ENCODE data around the gene EN2. TPM values are rescaled to one million over a fixed set of nuclear protein-coding genes. Genes with fewer than 3 reads are reported as not detected.

Gene EN2
- total RNA-seq, 2 experiments from 2014 or later, result not detected

DNA sequence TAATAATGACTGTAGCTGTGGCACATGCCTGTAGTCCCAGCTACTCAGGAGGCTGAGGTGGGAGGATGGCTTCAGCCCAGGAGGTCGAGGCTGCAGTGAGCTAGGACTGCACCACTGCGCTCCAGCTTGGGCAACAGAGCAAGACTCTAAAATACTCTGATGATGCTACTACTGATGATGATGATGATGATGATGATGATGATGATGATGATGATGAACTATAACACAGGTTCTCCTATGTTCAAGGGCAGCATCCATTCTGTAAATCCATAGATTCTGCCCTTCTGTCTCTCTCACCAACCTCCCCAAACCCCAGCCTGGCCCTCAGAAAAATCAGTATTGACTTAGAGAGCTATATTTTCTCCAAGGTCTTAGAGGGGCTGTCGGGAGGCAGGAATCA, 22.8 kb upstream of the EN2 start:
- no peak overlapping the region for H3K4me2 ChIP-seq (ENCODE audit: low read length)
- H3K9me3 ChIP-seq (ENCODE audit: low read length), result no peaks in the 10 kb centered on the region
- TF ChIP-seq CTCF (conservative IDR thresholded peaks at IDR 0.05; ENCODE audit: low read length) (no peak), EZH2phosphoT487 (IDR thresholded peaks at IDR 0.05; ENCODE audit: borderline replicate concordance, low read depth, low read length) (no peak)
- no peak overlapping the region for H3K4me3 ChIP-seq (ENCODE audit: low read depth, low read length, poor library complexity, severe bottlenecking)
- intact Hi-C loops (cut with micrococcal nuclease; ENCODE audit: unreplicated experiment), result no loop called here
- H3K4me1 ChIP-seq (ENCODE audit: insufficient read depth, low read length, poor library complexity, severe bottlenecking), result no peaks in the 10 kb centered on the region
- CTCF ChIA-PET (ENCODE audit: unreplicated experiment), result interaction anchor here (0.7 kb wide), 1 partner anchor 435 kb away, joined by 4 read pairs; no protein-coding TSS in a partner anchor
- H2AFZ ChIP-seq (ENCODE audit: low read length), result no peak overlapping the region
- H3K9me2 ChIP-seq (ENCODE audit: insufficient read depth, low read length), result no peaks in the 10 kb centered on the region
- H3K27ac ChIP-seq (ENCODE audit: low read depth, low read length, poor library complexity, severe bottlenecking), result no peak overlapping the region
- H3K36me3 ChIP-seq (ENCODE audit: insufficient read depth, low read length), result no peaks in the 10 kb centered on the region
- DNase-seq (ENCODE audit: low spot score), result no peak
- no TSS peak for BruUV-seq (replicated peaks)
- POLR2A ChIA-PET, result interaction anchor here (0.9 kb wide), 1 partner anchor 9 kb away, joined by 3 read pairs; no protein-coding TSS in a partner anchor
- no peaks in the 10 kb centered on the region for H4K20me1 ChIP-seq (ENCODE audit: insufficient read depth, low read length)
- no peaks in the 10 kb centered on the region for H3K79me2 ChIP-seq (ENCODE audit: insufficient read depth, low read depth, low read length)

GRCh38 chr7:155437836-155438235, 20.1 kb upstream of the EN2 start:
- no peaks in the 10 kb centered on the region for H3K79me2 ChIP-seq (ENCODE audit: insufficient read depth, low read depth, low read length)
- CTCF ChIA-PET (ENCODE audit: unreplicated experiment), result no interaction called here
- no peaks in the 10 kb centered on the region for H3K9me3 ChIP-seq (ENCODE audit: low read length)
- no TSS peak for BruUV-seq (replicated peaks)
- intact Hi-C loops (cut with micrococcal nuclease; ENCODE audit: unreplicated experiment), result no loop called here
- H3K4me3 ChIP-seq (ENCODE audit: low read depth, low read length, poor library complexity, severe bottlenecking), result no peak overlapping the region
- H4K20me1 ChIP-seq (ENCODE audit: insufficient read depth, low read length), result no peaks in the 10 kb centered on the region
- no peak overlapping the region for H2AFZ ChIP-seq (ENCODE audit: low read length)
- POLR2A ChIA-PET, result no interaction called here
- no peak overlapping the region for H3K27ac ChIP-seq (ENCODE audit: low read depth, low read length, poor library complexity, severe bottlenecking)
- H3K36me3 ChIP-seq (ENCODE audit: insufficient read depth, low read length), result no peaks in the 10 kb centered on the region
- TF ChIP-seq EZH2phosphoT487 (IDR thresholded peaks at IDR 0.05; ENCODE audit: borderline replicate concordance, low read depth, low read length), result no peak
- no peak for TF ChIP-seq CTCF (conservative IDR thresholded peaks at IDR 0.05; ENCODE audit: low read length)
- no peak overlapping the region for H3K4me2 ChIP-seq (ENCODE audit: low read length)
- no peaks in the 10 kb centered on the region for H3K9me2 ChIP-seq (ENCODE audit: insufficient read depth, low read length)
- no peak for DNase-seq (ENCODE audit: low spot score)
- H3K4me1 ChIP-seq (ENCODE audit: insufficient read depth, low read length, poor library complexity, severe bottlenecking), result no peaks in the 10 kb centered on the region

- Histone ChIP-seq H2AFZ (ENCODE audit: low read length) (no peak overlapping the region), H3K9me3 (ENCODE audit: low read length) (no peaks in the 10 kb centered on the region), H3K4me3 (ENCODE audit: low read depth, low read length, poor library complexity, severe bottlenecking) (no peak overlapping the region), H3K79me2 (ENCODE audit: insufficient read depth, low read depth, low read length) (no peaks in the 10 kb centered on the region), H3K27ac (ENCODE audit: low read depth, low read length, poor library complexity, severe bottlenecking) (no peak overlapping the region), H3K4me2 (ENCODE audit: low read length) (no peak overlapping the region), H4K20me1 (ENCODE audit: insufficient read depth, low read length) (no peaks in the 10 kb centered on the region), H3K36me3 (ENCODE audit: insufficient read depth, low read length) (no peaks in the 10 kb centered on the region), H3K4me1 (ENCODE audit: insufficient read depth, low read length, poor library complexity, severe bottlenecking) (no peaks in the 10 kb centered on the region), H3K9me2 (ENCODE audit: insufficient read depth, low read length) (no peaks in the 10 kb centered on the region)
- POLR2A ChIA-PET, result no interaction called here
- no TSS peak for BruUV-seq (replicated peaks)
- DNase-seq (ENCODE audit: low spot score), result no peak
- CTCF ChIA-PET (ENCODE audit: unreplicated experiment), result no interaction called here
- TF ChIP-seq EZH2phosphoT487 (IDR thresholded peaks at IDR 0.05; ENCODE audit: borderline replicate concordance, low read depth, low read length) (no peak), CTCF (conservative IDR thresholded peaks at IDR 0.05; ENCODE audit: low read length) (no peak)
- intact Hi-C loops (cut with micrococcal nuclease; ENCODE audit: unreplicated experiment), result no loop called here
Measured at GRCh38 chr7:155438777-155439176, 19.2 kb upstream of the EN2 start.

Measured in OCI-LY7 (cell line).